A549 (cell line): ENCODE data around the gene TMED4.

Experiments used
- JUN ChIP-seq, 2 experiments: fragments of >200 bp; sonication (Bioruptor Twin); formaldehyde crosslinking; IDR thresholded peaks; 2 replicates in 1 of 2; 3 replicates in 1 of 2; pipeline ENCODE4 v1.6.1; 2016 to 2017
- MAFK ChIP-seq: fragments of 450-650 bp; IDR thresholded peaks from 2 replicates; pipeline ENCODE4 v1.6.1; 2014; ENCODE audit not compliant: partially characterized antibody
- PHF8 ChIP-seq: fragments of 200-600 bp; sonication (generic); IDR thresholded peaks from 2 replicates; pipeline ENCODE4 v1.6.1; 2016; ENCODE audit warnings: low read depth, mild to moderate bottlenecking, antibody characterized with exemption, moderate library complexity, borderline replicate concordance
- TF ChIP-seq, protein P1 (sequence below): fragments of >200 bp; sonication (Bioruptor Twin); formaldehyde crosslinking; IDR thresholded peaks from 3 replicates; pipeline ENCODE4 v1.5.1; 2016

DNA sequence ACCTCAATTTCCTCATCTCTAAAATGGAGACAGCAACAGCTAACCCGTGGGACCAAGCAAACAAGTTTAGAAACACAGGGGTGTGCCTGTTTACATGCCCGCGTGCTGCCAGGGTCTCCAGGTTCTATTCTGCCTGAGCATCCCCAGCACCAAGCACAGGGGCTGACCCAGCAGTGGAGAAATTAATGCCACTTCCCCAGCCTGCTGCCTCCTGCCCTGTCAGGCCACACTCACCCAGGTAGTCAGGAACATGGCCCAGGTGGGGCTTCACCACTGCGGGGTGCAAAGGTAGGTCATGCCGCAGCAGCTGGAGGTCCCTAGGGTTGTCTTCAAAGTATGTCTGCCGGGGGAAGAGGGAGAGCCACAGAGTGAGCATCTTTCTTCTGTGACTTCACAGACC lies 14.1 kb downstream of the TMED4 start:
- TF ChIP-seq, protein P1, sequence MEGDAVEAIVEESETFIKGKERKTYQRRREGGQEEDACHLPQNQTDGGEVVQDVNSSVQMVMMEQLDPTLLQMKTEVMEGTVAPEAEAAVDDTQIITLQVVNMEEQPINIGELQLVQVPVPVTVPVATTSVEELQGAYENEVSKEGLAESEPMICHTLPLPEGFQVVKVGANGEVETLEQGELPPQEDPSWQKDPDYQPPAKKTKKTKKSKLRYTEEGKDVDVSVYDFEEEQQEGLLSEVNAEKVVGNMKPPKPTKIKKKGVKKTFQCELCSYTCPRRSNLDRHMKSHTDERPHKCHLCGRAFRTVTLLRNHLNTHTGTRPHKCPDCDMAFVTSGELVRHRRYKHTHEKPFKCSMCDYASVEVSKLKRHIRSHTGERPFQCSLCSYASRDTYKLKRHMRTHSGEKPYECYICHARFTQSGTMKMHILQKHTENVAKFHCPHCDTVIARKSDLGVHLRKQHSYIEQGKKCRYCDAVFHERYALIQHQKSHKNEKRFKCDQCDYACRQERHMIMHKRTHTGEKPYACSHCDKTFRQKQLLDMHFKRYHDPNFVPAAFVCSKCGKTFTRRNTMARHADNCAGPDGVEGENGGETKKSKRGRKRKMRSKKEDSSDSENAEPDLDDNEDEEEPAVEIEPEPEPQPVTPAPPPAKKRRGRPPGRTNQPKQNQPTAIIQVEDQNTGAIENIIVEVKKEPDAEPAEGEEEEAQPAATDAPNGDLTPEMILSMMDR = no peak
- TF ChIP-seq JUN (IDR thresholded peaks at IDR 0.05) = no peak
- TF ChIP-seq PHF8 = no peak
- TF ChIP-seq MAFK = no peak
